AG04450 (cell line): ENCODE measurements around the gene ADAP2. TPM values are rescaled to one million over a fixed set of nuclear protein-coding genes. Genes with fewer than 3 reads are reported as not detected.
"Not testable (repeated sequence)": the region's sequence is repeated elsewhere in the genome, so short reads cannot be mapped to it uniquely, and the experiment has no call there.

Experiments used
- CTCF ChIA-PET: fragments of 300-600, 350-600 bp; formaldehyde crosslinking; extraction: SDS; loops from one replicate; lab custom pipeline; 2022; ENCODE audit warnings: antibody characterized with exemption, inconsistent platforms; lab: Charles Lee
- POLR2A ChIA-PET: fragments of 350-600 bp; formaldehyde crosslinking; extraction: SDS; loops from one replicate; lab custom pipeline; 2021; ENCODE audit warnings: antibody characterized with exemption, inconsistent platforms; lab: Yijun Ruan, JAX
- DNase-seq: peaks from one replicate; pipeline ENCODE4 v3.0.0-alpha.2; 2011; ENCODE audit warnings: low read depth, low spot score
- H3K27ac ChIP-seq: one replicate; pipeline ENCODE4 v1.5.1; 2012; ENCODE audit warnings: low read depth, low read length, control low read depth
- H3K27me3 ChIP-seq: one replicate; pipeline ENCODE4 v1.6.0; 2012; ENCODE audit warnings: low read length; ENCODE audit not compliant: control insufficient read depth, insufficient read depth
- H3K4me3 ChIP-seq: 2 replicates; pipeline ENCODE4 v1.5.1; 2011; ENCODE audit warnings: mild to moderate bottlenecking, low read depth, low read length, control low read depth
- H3K9me3 ChIP-seq: 2 replicates; pipeline ENCODE4 v1.5.1; 2012; ENCODE audit warnings: low read length; ENCODE audit not compliant: control insufficient read depth, insufficient read depth
- CTCF ChIP-seq: IDR thresholded peaks from 2 replicates; pipeline ENCODE4 v1.5.1; 2011; ENCODE audit warnings: low read depth, low read length, control low read depth, inconsistent platforms
- polyA plus RNA-seq: library from polyadenylated mRNA; depleted of rRNA; stranded (reverse); fragments of >200 nt; gene quantifications from 2 replicates; pipeline ENCODE4 v1.2.3, GENCODE V29; 2011

The ADAP2 gene
- polyA plus RNA-seq, 1 experiment: 1.4 TPM

- H3K27me3 ChIP-seq: no peaks in the 10 kb centered on the region
- ChIA-PET POLR2A (no interaction called here), CTCF (interaction anchor here (0.6 kb wide), 1 partner anchor 39 kb away, joined by 8 read pairs; no protein-coding TSS in a partner anchor)
- no peaks in the 10 kb centered on the region for H3K9me3 ChIP-seq
- TF ChIP-seq CTCF: no peak
- no peak for DNase-seq
- no peak overlapping the region for H3K4me3 ChIP-seq
- no peak overlapping the region for H3K27ac ChIP-seq
Observed at GRCh38 chr17:30961209-30962188, 39.8 kb downstream of the ADAP2 start.

- H3K4me3 ChIP-seq, POLR2A ChIA-PET, CTCF ChIA-PET, H3K27me3 ChIP-seq, H3K27ac ChIP-seq, H3K9me3 ChIP-seq, DNase-seq: not testable (repeated sequence)
Observed at GRCh38 chr17:30964312-30964711, 42.6 kb downstream of the ADAP2 start.

DNA sequence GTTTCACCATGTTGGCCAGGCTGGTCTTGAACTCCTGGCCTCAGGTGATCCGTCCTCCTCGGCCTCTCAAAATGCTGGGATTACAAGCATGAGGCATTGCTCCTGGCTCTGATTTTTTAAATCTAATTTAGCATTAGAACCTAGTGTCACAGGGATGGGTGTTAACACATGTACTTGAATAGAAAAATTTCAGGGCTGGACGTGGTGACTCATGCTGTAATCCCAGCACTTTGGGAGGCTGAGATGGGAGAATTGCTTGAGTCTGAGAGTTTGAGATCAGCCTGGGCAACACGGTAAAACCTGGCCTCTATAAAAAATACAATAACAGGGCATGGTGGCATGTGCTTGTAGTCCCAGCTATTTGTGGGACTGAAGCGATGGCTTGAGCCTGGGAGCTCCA, 43.1 kb downstream of the ADAP2 start:
- ChIA-PET POLR2A (no interaction called here), CTCF (no interaction called here)
- no peak overlapping the region for H3K4me3 ChIP-seq
- TF ChIP-seq CTCF: no peak
- DNase-seq: no peak
- no peak overlapping the region for H3K27ac ChIP-seq
- no peaks in the 10 kb centered on the region for H3K27me3 ChIP-seq
- H3K9me3 ChIP-seq: no peaks in the 10 kb centered on the region

DNA sequence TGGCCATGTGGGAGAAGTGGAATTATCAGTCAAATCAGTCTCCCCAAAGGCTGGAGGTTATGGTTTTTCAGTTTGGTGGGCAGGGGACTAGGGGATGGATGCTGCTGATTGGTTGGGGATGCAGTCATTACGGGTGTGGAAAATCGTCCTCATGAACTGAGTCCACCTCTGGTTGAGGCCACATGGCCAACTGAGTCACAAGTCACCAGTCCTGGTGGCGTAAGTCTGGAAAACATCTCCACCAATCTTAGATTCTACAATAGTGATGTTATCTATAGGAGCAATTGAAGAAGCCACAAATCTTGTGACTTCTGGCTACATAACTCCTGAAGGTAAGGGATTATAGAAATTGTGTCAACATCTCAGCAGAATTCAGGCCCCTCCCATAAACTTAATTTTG, 43.9 kb downstream of the ADAP2 start:
- DNase-seq: no peak
- H3K9me3 ChIP-seq: no peaks in the 10 kb centered on the region
- ChIA-PET CTCF (no interaction called here), POLR2A (no interaction called here)
- H3K4me3 ChIP-seq: no peak overlapping the region
- TF ChIP-seq CTCF: no peak
- H3K27me3 ChIP-seq: no peaks in the 10 kb centered on the region
- H3K27ac ChIP-seq: no peak overlapping the region

- POLR2A ChIA-PET: interaction anchor here (0.6 to 0.7 kb wide), 2 partner anchors 581 to 1267 kb away, joined by 4 to 6 read pairs; no protein-coding TSS in a partner anchor
- H3K4me3 ChIP-seq, H3K27ac ChIP-seq, CTCF ChIA-PET, H3K9me3 ChIP-seq, DNase-seq, H3K27me3 ChIP-seq: not testable (repeated sequence)
Observed at GRCh38 chr17:30967911-30968310, 46.2 kb downstream of the ADAP2 start.
